Memory B cell (primary cell): ENCODE results near the gene SMARCD1.

Experiments used
- ATAC-seq: fragments of 150-1000 bp; cut with Tn5 transposase; 2 replicates; pipeline ENCODE4 v1.10.0; 2021; ENCODE audit warnings: low read depth, mild to moderate bottlenecking, moderate library complexity
- DNase-seq, 2 donors: peaks; one replicate each; pipeline ENCODE4 v3.0.0; 2022; ENCODE audit warnings: low spot score in 2 of 2
- H3K27ac Mint-ChIP-seq: one replicate; pipeline ENCODE4 v1.8.0; 2022; ENCODE audit warnings: mild to moderate bottlenecking, moderate library complexity, mixed read lengths
- H3K27me3 Mint-ChIP-seq: one replicate; pipeline ENCODE4 v1.8.0; 2022; ENCODE audit warnings: mixed read lengths
- H3K36me3 Mint-ChIP-seq: one replicate; pipeline ENCODE4 v1.8.0; 2022; ENCODE audit warnings: mild to moderate bottlenecking, mixed read lengths
- H3K4me1 Mint-ChIP-seq: one replicate; pipeline ENCODE4 v1.8.0; 2022; ENCODE audit warnings: mixed read lengths
- H3K4me3 Mint-ChIP-seq: one replicate; pipeline ENCODE4 v1.8.0; 2022; ENCODE audit warnings: mild to moderate bottlenecking, moderate library complexity, mixed read lengths
- H3K9me3 Mint-ChIP-seq: one replicate; pipeline ENCODE4 v1.8.0; 2022; ENCODE audit warnings: mixed read lengths

The SMARCD1 gene

GRCh38 chr12:50084775-50085614 lies at the start of gene SMARCD1:
SMARCD1 (plus strand) TSS chr12:50085342; CDS start chr12:50085370, 28 bp downstream.
- H3K4me3 Mint-ChIP-seq: peak within 1 kb of the TSS; percentile 94
- DNase-seq: peak; percentile 69 to 70
- H3K27ac Mint-ChIP-seq: peak within 1 kb of the TSS; percentile 95
- H3K36me3 Mint-ChIP-seq: peaks cover 8% of the 10 kb centered on the region
- H3K4me1 Mint-ChIP-seq: peaks cover 21% of the 10 kb centered on the region
- peak; percentile 87 for ATAC-seq
- H3K27me3 Mint-ChIP-seq: no peaks in the 10 kb centered on the region
- H3K9me3 Mint-ChIP-seq: no peaks in the 10 kb centered on the region

GRCh38 chr12:50038336-50038735 lies 46.8 kb upstream of the SMARCD1 start:
- DNase-seq (no peak), ATAC-seq (no peak)
- Mint-ChIP-seq H3K9me3 (no peaks in the 10 kb centered on the region), H3K27ac (no peak overlapping the region), H3K4me3 (no peak overlapping the region), H3K4me1 (peaks cover under 1% of the 10 kb centered on the region), H3K27me3 (peaks cover 4% of the 10 kb centered on the region), H3K36me3 (no peaks in the 10 kb centered on the region)

- no peaks in the 10 kb centered on the region for H3K36me3 Mint-ChIP-seq
- no peaks in the 10 kb centered on the region for H3K9me3 Mint-ChIP-seq
- ATAC-seq (peak; percentile 83), DNase-seq (peak; percentile 73 to 75)
- no peaks in the 10 kb centered on the region for H3K4me1 Mint-ChIP-seq
- peaks cover 4% of the 10 kb centered on the region for H3K27me3 Mint-ChIP-seq
- no peak overlapping the region for H3K27ac Mint-ChIP-seq
- H3K4me3 Mint-ChIP-seq: no peak overlapping the region
Observed at GRCh38 chr12:50039151-50039835, 45.8 kb upstream of the SMARCD1 start.

GRCh38 chr12:50040657-50041056 lies 44.5 kb upstream of the SMARCD1 start:
- Mint-ChIP-seq H3K9me3 (no peaks in the 10 kb centered on the region), H3K27ac (no peak overlapping the region)

GRCh38 chr12:50041062-50041860 lies 43.9 kb upstream of the SMARCD1 start:
- Mint-ChIP-seq H3K27ac (no peak overlapping the region), H3K36me3 (no peaks in the 10 kb centered on the region)
- DNase-seq: no peak

More at GRCh38 chr12:50040657-50041056, 44.5 kb upstream of the SMARCD1 start:
- DNase-seq (no peak), ATAC-seq (no peak)
- Mint-ChIP-seq H3K36me3 (no peaks in the 10 kb centered on the region), H3K4me1 (no peaks in the 10 kb centered on the region), H3K4me3 (no peak overlapping the region), H3K27me3 (peaks cover 4% of the 10 kb centered on the region)

GRCh38 chr12:50041962-50042361 lies 43.2 kb upstream of the SMARCD1 start:
- ATAC-seq: no peak
- Mint-ChIP-seq H3K27me3 (no peaks in the 10 kb centered on the region), H3K4me3 (no peak overlapping the region), H3K36me3 (no peaks in the 10 kb centered on the region), H3K4me1 (no peaks in the 10 kb centered on the region), H3K9me3 (no peaks in the 10 kb centered on the region), H3K27ac (no peak overlapping the region)
- DNase-seq: no peak

More at GRCh38 chr12:50041062-50041860, 43.9 kb upstream of the SMARCD1 start:
- Mint-ChIP-seq H3K9me3 (no peaks in the 10 kb centered on the region), H3K27me3 (peaks cover 2% of the 10 kb centered on the region), H3K4me1 (no peaks in the 10 kb centered on the region), H3K4me3 (no peak overlapping the region)
- ATAC-seq: no peak

- Mint-ChIP-seq H3K36me3 (no peaks in the 10 kb centered on the region), H3K4me1 (no peaks in the 10 kb centered on the region), H3K27me3 (no peaks in the 10 kb centered on the region), H3K4me3 (no peak overlapping the region), H3K9me3 (no peaks in the 10 kb centered on the region), H3K27ac (no peak overlapping the region)
- DNase-seq (no peak), ATAC-seq (no peak)
Observed at GRCh38 chr12:50042693-50043092, 42.4 kb upstream of the SMARCD1 start.

GRCh38 chr12:50043308-50043707 lies 41.8 kb upstream of the SMARCD1 start:
- ATAC-seq (no peak), DNase-seq (no peak)
- H3K36me3 Mint-ChIP-seq: no peaks in the 10 kb centered on the region
- no peak overlapping the region for H3K27ac Mint-ChIP-seq
- no peak overlapping the region for H3K4me3 Mint-ChIP-seq
- no peaks in the 10 kb centered on the region for H3K4me1 Mint-ChIP-seq
- no peaks in the 10 kb centered on the region for H3K9me3 Mint-ChIP-seq
- H3K27me3 Mint-ChIP-seq: no peaks in the 10 kb centered on the region

GRCh38 chr12:50043854-50044253 lies 41.3 kb upstream of the SMARCD1 start:
- no peak for DNase-seq
- no peaks in the 10 kb centered on the region for H3K9me3 Mint-ChIP-seq
- no peaks in the 10 kb centered on the region for H3K36me3 Mint-ChIP-seq
- H3K27ac Mint-ChIP-seq: no peak overlapping the region
- no peak overlapping the region for H3K4me3 Mint-ChIP-seq
- no peak for ATAC-seq
- no peaks in the 10 kb centered on the region for H3K4me1 Mint-ChIP-seq
- no peaks in the 10 kb centered on the region for H3K27me3 Mint-ChIP-seq

GRCh38 chr12:50047693-50048250 lies 37.4 kb upstream of the SMARCD1 start:
- H3K27ac Mint-ChIP-seq: no peak overlapping the region
- no peaks in the 10 kb centered on the region for H3K9me3 Mint-ChIP-seq
- ATAC-seq (no peak), DNase-seq (no peak)
- peaks cover 16% of the 10 kb centered on the region for H3K27me3 Mint-ChIP-seq
- H3K4me3 Mint-ChIP-seq: no peak overlapping the region
- H3K36me3 Mint-ChIP-seq: no peaks in the 10 kb centered on the region
- no peaks in the 10 kb centered on the region for H3K4me1 Mint-ChIP-seq

- no peak overlapping the region for H3K27ac Mint-ChIP-seq
- H3K9me3 Mint-ChIP-seq: no peaks in the 10 kb centered on the region
- no peak for DNase-seq
- no peaks in the 10 kb centered on the region for H3K4me1 Mint-ChIP-seq
- no peaks in the 10 kb centered on the region for H3K36me3 Mint-ChIP-seq
- peaks cover 19% of the 10 kb centered on the region for H3K27me3 Mint-ChIP-seq
- H3K4me3 Mint-ChIP-seq: no peak overlapping the region
- no peak for ATAC-seq
Observed at GRCh38 chr12:50049254-50050118, 35.7 kb upstream of the SMARCD1 start.

- Mint-ChIP-seq H3K4me1 (no peaks in the 10 kb centered on the region), H3K9me3 (no peaks in the 10 kb centered on the region)
Observed at GRCh38 chr12:50050119-50050385, 35.1 kb upstream of the SMARCD1 start.

GRCh38 chr12:50050410-50051098 lies 34.6 kb upstream of the SMARCD1 start:
- Mint-ChIP-seq H3K27ac (no peak overlapping the region), H3K27me3 (peaks cover 19% of the 10 kb centered on the region), H3K4me1 (no peaks in the 10 kb centered on the region), H3K36me3 (no peaks in the 10 kb centered on the region), H3K9me3 (no peaks in the 10 kb centered on the region), H3K4me3 (no peak overlapping the region)
- DNase-seq (no peak), ATAC-seq (no peak)

More at GRCh38 chr12:50050119-50050385, 35.1 kb upstream of the SMARCD1 start:
- H3K27me3 Mint-ChIP-seq: peaks cover 19% of the 10 kb centered on the region
- H3K36me3 Mint-ChIP-seq: no peaks in the 10 kb centered on the region
- H3K4me3 Mint-ChIP-seq: no peak overlapping the region
- DNase-seq (no peak), ATAC-seq (no peak)
- H3K27ac Mint-ChIP-seq: no peak overlapping the region
